Neural progenitor cell (in vitro differentiated cells): ENCODE data around the gene ASB1.

ENCODE experiments used
- EZH2 ChIP-seq: fragments of 200-600 bp; sonication (generic); IDR thresholded peaks from 2 replicates; pipeline ENCODE4 v1.6.1; 2017; ENCODE audit warnings: antibody characterized with exemption, mild to moderate bottlenecking, moderate library complexity
- TF ChIP-seq, protein P1 (sequence below): fragments of 200-600 bp; sonication (generic); IDR thresholded peaks from 2 replicates; pipeline ENCODE4 v1.5.1; 2017; ENCODE audit warnings: antibody characterized with exemption, mild to moderate bottlenecking

DNA sequence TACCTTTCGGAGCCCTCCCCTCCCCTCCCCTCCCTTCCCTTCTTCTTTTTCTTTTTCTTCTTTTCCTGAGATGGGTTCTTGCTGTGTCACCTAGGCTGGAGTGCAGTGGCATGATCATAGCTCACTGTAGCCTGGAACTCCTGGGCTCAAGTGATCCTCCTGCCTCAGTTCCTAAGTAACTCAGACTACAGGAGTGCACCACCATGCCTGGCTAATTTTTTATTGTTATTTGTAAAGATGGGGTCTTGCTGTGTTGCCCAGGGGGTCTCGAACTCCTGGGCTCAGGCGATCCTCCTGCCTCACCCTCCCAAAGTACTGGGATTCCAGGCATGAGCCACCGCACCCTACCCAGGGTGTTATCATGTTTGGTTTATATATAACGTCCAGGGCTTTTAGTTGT lies 66.7 kb downstream of the ASB1 start:
- TF ChIP-seq, protein P1, sequence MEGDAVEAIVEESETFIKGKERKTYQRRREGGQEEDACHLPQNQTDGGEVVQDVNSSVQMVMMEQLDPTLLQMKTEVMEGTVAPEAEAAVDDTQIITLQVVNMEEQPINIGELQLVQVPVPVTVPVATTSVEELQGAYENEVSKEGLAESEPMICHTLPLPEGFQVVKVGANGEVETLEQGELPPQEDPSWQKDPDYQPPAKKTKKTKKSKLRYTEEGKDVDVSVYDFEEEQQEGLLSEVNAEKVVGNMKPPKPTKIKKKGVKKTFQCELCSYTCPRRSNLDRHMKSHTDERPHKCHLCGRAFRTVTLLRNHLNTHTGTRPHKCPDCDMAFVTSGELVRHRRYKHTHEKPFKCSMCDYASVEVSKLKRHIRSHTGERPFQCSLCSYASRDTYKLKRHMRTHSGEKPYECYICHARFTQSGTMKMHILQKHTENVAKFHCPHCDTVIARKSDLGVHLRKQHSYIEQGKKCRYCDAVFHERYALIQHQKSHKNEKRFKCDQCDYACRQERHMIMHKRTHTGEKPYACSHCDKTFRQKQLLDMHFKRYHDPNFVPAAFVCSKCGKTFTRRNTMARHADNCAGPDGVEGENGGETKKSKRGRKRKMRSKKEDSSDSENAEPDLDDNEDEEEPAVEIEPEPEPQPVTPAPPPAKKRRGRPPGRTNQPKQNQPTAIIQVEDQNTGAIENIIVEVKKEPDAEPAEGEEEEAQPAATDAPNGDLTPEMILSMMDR, result no peak
- TF ChIP-seq EZH2, result no peak
